WTC11 (cell line): Measurements from ENCODE around the gene CEBPE. TPM values are rescaled to one million over a fixed set of nuclear protein-coding genes. Genes with fewer than 3 reads are reported as not detected.

Source experiments
- ATAC-seq: fragments of 200-7000 bp; cut with Tn5 transposase; 2 replicates; pipeline ENCODE4 v1.10.0; 2021; ENCODE audit warnings: mild to moderate bottlenecking, moderate library complexity
- CTCF ChIA-PET: fragments of 300-600 bp; sonication (Branson Sonifier 250); formaldehyde crosslinking; loops from one replicate; lab custom pipeline; 2021; ENCODE audit warnings: antibody characterized with exemption; lab: Charles Lee
- POLR2A ChIA-PET: fragments of 350-600 bp; sonication (Branson Sonifier 250); formaldehyde crosslinking; loops from one replicate; lab custom pipeline; 2021; ENCODE audit warnings: antibody characterized with exemption; lab: Charles Lee
- DNase-seq: peaks from one replicate; pipeline ENCODE4 v3.0.0; 2021; ENCODE audit warnings: low spot score
- H3K27ac Mint-ChIP-seq: 2 replicates; pipeline ENCODE4 v1.8.0; 2021; ENCODE audit warnings: mixed read lengths
- H3K27me3 Mint-ChIP-seq: 2 replicates; pipeline ENCODE4 v1.8.0; 2021; ENCODE audit warnings: low read depth, mild to moderate bottlenecking, moderate library complexity, mixed read lengths
- H3K36me3 Mint-ChIP-seq: 2 replicates; pipeline ENCODE4 v1.8.0; 2021; ENCODE audit warnings: mixed read lengths
- H3K4me1 Mint-ChIP-seq: 2 replicates; pipeline ENCODE4 v1.8.0; 2022; ENCODE audit warnings: mixed read lengths
- H3K4me3 Mint-ChIP-seq: 2 replicates; pipeline ENCODE4 v1.8.0; 2021; ENCODE audit warnings: mild to moderate bottlenecking, moderate library complexity, mixed read lengths
- H3K9me3 Mint-ChIP-seq: 2 replicates; pipeline ENCODE4 v1.8.0; 2021; ENCODE audit warnings: mixed read lengths
- AR ChIP-seq: fragments of 250-450 bp; sonication (Bioruptor Pico); IDR thresholded peaks from 2 replicates; pipeline ENCODE4 v1.9.0; 2021; ENCODE audit warnings: mild to moderate bottlenecking
- FOXJ3 ChIP-seq: sonication (generic); formaldehyde crosslinking; IDR thresholded peaks from 2 replicates; pipeline ENCODE4 v1.9.0; 2021; ENCODE audit warnings: missing genetic modification reagents, mild to moderate bottlenecking, borderline replicate concordance
- FOXK1 ChIP-seq: sonication (generic); formaldehyde crosslinking; IDR thresholded peaks from 2 replicates; pipeline ENCODE4 v1.8.0; 2022; ENCODE audit warnings: mild to moderate bottlenecking, moderate library complexity, missing genetic modification reagents
- GABPB1 ChIP-seq: sonication (generic); formaldehyde crosslinking; IDR thresholded peaks from 2 replicates; pipeline ENCODE4 v1.8.1; 2023; ENCODE audit warnings: mild to moderate bottlenecking, missing genetic modification reagents
- GRHL2 ChIP-seq: fragments of 250-450 bp; sonication (Bioruptor Pico); IDR thresholded peaks from 2 replicates; pipeline ENCODE4 v1.8.0; 2022; ENCODE audit warnings: mild to moderate bottlenecking, moderate library complexity; ENCODE audit not compliant: insufficient replicate concordance, severe bottlenecking
- JAZF1 ChIP-seq: fragments of 250-450 bp; sonication (Bioruptor Pico); IDR thresholded peaks from 2 replicates; pipeline ENCODE4 v1.9.0; 2021; ENCODE audit warnings: moderate library complexity, mild to moderate bottlenecking, inconsistent platforms
- KAT7 ChIP-seq: sonication (generic); formaldehyde crosslinking; IDR thresholded peaks from 2 replicates; pipeline ENCODE4 v1.8.1; 2023; ENCODE audit warnings: missing genetic modification reagents, mild to moderate bottlenecking, borderline replicate concordance
- MXD4 ChIP-seq: fragments of 250-450 bp; sonication (Bioruptor Pico); IDR thresholded peaks from 2 replicates; pipeline ENCODE4 v1.8.0; 2021; ENCODE audit warnings: mild to moderate bottlenecking, moderate library complexity, borderline replicate concordance
- NR2C2 ChIP-seq: sonication (generic); formaldehyde crosslinking; IDR thresholded peaks from 2 replicates; pipeline ENCODE4 v1.8.0; 2022; ENCODE audit warnings: mild to moderate bottlenecking, missing genetic modification reagents
- SOX15 ChIP-seq: fragments of 250-450 bp; sonication (Bioruptor Pico); IDR thresholded peaks from 2 replicates; pipeline ENCODE4 v1.9.0; 2021; ENCODE audit warnings: mild to moderate bottlenecking
- TCF7 ChIP-seq: sonication (generic); formaldehyde crosslinking; IDR thresholded peaks from 2 replicates; pipeline ENCODE4 v1.8.0; 2022; ENCODE audit warnings: mild to moderate bottlenecking, low read depth, missing genetic modification reagents, moderate library complexity
- TEAD1 ChIP-seq: sonication (generic); formaldehyde crosslinking; IDR thresholded peaks from 2 replicates; pipeline ENCODE4 v1.8.0; 2022; ENCODE audit warnings: mild to moderate bottlenecking, missing genetic modification reagents
- TP53 ChIP-seq: sonication (generic); formaldehyde crosslinking; IDR thresholded peaks from 2 replicates; pipeline ENCODE4 v1.8.1; 2023; ENCODE audit warnings: mild to moderate bottlenecking, missing genetic modification reagents
- USF1 ChIP-seq: sonication (generic); formaldehyde crosslinking; IDR thresholded peaks from 2 replicates; pipeline ENCODE4 v1.8.0; 2022; ENCODE audit warnings: mild to moderate bottlenecking, missing genetic modification reagents
- ZMAT4 ChIP-seq: fragments of 250-450 bp; sonication (Bioruptor Pico); IDR thresholded peaks from 2 replicates; pipeline ENCODE4 v1.9.0; 2021; ENCODE audit warnings: mild to moderate bottlenecking
- ZNF263 ChIP-seq: sonication (generic); formaldehyde crosslinking; IDR thresholded peaks from 2 replicates; pipeline ENCODE4 v1.8.1; 2022; ENCODE audit warnings: low read depth, mild to moderate bottlenecking, moderate library complexity, missing genetic modification reagents
- ZNF281 ChIP-seq: sonication (generic); formaldehyde crosslinking; IDR thresholded peaks from 2 replicates; pipeline ENCODE4 v1.8.0; 2023; ENCODE audit warnings: mild to moderate bottlenecking, missing genetic modification reagents
- ZNF317 ChIP-seq: sonication (generic); formaldehyde crosslinking; IDR thresholded peaks from 2 replicates; pipeline ENCODE4 v1.8.1; 2023; ENCODE audit warnings: low read depth, mild to moderate bottlenecking, moderate library complexity, missing genetic modification reagents, borderline replicate concordance
- ZSCAN18 ChIP-seq: fragments of 250-450 bp; sonication (Bioruptor Pico); IDR thresholded peaks from 2 replicates; pipeline ENCODE4 v2.1.2; 2022; ENCODE audit warnings: mild to moderate bottlenecking, moderate library complexity
- total RNA-seq: library from RNA; stranded (reverse); gene quantifications from 3 replicates; pipeline ENCODE4 v1.2.3, GENCODE V29; 2021

CEBPE gene
- total RNA-seq, 1 experiment from 2014 or later = not detected

- TF ChIP-seq ZNF317 (CRISPR knock-in tag) = no peak
These were observed 24.9 kb upstream of the CEBPE start (continued) for GRCh38 chr14:23143911-23144310.

- Mint-ChIP-seq H3K9me3 (no peaks in the 10 kb centered on the region), H3K4me3 (no peak overlapping the region), H3K4me1 (peaks cover 10% of the 10 kb centered on the region), H3K27me3 (no peaks in the 10 kb centered on the region), H3K36me3 (peaks cover 68% of the 10 kb centered on the region), H3K27ac (no peak overlapping the region)
- ATAC-seq (no peak), DNase-seq (no peak)
- no peak for TF ChIP-seq GRHL2 (CRISPR knock-in tag)
- no peak for TF ChIP-seq ZNF263 (CRISPR knock-in tag)
- no peak for TF ChIP-seq SOX15
- TF ChIP-seq JAZF1 (CRISPR knock-in tag) = no peak
- TF ChIP-seq TEAD1 (CRISPR knock-in tag) = no peak
- CTCF ChIA-PET = interaction anchor here (0.8 to 2.0 kb wide), 3 partner anchors 21 to 45 kb away, joined by 3 to 8 read pairs (median 4); no protein-coding TSS in a partner anchor
- POLR2A ChIA-PET = interaction anchor here (0.6 kb wide), 1 partner anchor 26 kb away, joined by 3 read pairs; no protein-coding TSS in a partner anchor
These were observed 23.8 kb upstream of the CEBPE start for GRCh38 chr14:23142826-23143225.

- ATAC-seq = no peak
- ChIA-PET POLR2A (interaction anchor here (0.6 kb wide), 1 partner anchor 25 kb away, joined by 3 read pairs; no protein-coding TSS in a partner anchor), CTCF (interaction anchor here (0.8 to 2.0 kb wide), 3 partner anchors 20 to 376 kb away, joined by 3 to 8 read pairs (median 4); no protein-coding TSS in a partner anchor)
- H3K4me1 Mint-ChIP-seq = peaks cover 6% of the 10 kb centered on the region
- H3K27ac Mint-ChIP-seq = peak overlapping the region; percentile 52; the same call in 1 of the 2 replicates
- no peaks in the 10 kb centered on the region for H3K9me3 Mint-ChIP-seq
- no peak for DNase-seq
- no peak overlapping the region for H3K4me3 Mint-ChIP-seq
- H3K27me3 Mint-ChIP-seq = no peaks in the 10 kb centered on the region
- no peak for TF ChIP-seq ZMAT4 (CRISPR knock-in tag)
- TF ChIP-seq USF1 (CRISPR knock-in tag) = no peak
- no peak for TF ChIP-seq AR (CRISPR knock-in tag)
- no peak for TF ChIP-seq NR2C2 (CRISPR knock-in tag)
- no peak for TF ChIP-seq ZSCAN18 (CRISPR knock-in tag)
- TF ChIP-seq TCF7 (CRISPR knock-in tag) = no peak
- no peak for TF ChIP-seq FOXJ3
- TF ChIP-seq TP53 (CRISPR knock-in tag) = no peak
- TF ChIP-seq ZNF281 = no peak
- no peak for TF ChIP-seq MXD4 (CRISPR knock-in tag)
- no peak for TF ChIP-seq KAT7 (CRISPR knock-in tag)
- TF ChIP-seq FOXK1 (CRISPR knock-in tag) = no peak
- no peak for TF ChIP-seq GABPB1
- H3K36me3 Mint-ChIP-seq = peaks cover 67% of the 10 kb centered on the region
These were observed 22.8 kb upstream of the CEBPE start for GRCh38 chr14:23141706-23142444.
